Measurements from ENCODE around the gene SIAH2.
"Not testable (repeated sequence)": the region's sequence is repeated elsewhere in the genome, so short reads cannot be mapped to it uniquely, and the experiment has no call there.

The SIAH2 gene, protein sequence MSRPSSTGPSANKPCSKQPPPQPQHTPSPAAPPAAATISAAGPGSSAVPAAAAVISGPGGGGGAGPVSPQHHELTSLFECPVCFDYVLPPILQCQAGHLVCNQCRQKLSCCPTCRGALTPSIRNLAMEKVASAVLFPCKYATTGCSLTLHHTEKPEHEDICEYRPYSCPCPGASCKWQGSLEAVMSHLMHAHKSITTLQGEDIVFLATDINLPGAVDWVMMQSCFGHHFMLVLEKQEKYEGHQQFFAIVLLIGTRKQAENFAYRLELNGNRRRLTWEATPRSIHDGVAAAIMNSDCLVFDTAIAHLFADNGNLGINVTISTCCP

DNA sequence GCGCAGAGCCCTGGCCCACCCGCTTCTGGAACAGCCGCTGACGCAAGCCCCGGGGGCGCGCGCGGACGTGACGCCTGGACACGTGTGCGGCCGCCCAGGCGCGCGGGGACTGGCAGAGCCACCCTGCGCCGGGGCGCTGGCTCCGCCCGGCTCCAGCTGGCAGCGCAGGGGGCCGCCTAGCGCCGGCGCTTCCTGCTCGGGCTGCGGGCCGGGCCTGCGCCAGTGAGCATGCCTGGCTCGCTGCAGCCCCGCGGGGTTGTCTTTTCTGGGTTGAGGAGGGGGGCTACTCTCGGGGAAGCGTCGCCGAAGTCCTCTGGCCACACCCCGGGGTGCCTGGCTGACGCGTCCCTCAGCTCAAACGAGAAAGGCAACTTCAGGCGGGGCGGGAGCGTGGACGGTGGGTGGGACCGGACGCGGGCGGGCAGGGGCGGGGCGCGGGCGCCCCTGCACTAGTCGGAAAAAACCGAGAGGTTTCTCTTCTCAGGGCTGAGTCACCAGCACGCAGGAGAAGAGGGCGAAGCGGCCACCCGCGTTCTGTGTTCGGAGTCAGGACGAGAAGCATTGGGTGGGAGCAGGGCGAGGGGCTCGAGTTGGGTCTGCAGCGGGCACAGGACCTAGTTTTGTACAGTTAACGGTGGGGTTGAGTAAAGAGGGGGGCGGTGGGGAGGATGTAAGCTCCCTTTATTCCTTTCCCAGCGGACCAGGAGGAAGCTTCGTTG is at the start of gene SIAH2:
TSS of gene SIAH2 (minus strand) at position 48 of the 719 bp plus-strand sequence. CDS start 320 bp downstream, outside the sequence.
- DNase-seq (ENCODE audit: low read depth in 2 of 2): peak; percentile 88 to 93

DNA sequence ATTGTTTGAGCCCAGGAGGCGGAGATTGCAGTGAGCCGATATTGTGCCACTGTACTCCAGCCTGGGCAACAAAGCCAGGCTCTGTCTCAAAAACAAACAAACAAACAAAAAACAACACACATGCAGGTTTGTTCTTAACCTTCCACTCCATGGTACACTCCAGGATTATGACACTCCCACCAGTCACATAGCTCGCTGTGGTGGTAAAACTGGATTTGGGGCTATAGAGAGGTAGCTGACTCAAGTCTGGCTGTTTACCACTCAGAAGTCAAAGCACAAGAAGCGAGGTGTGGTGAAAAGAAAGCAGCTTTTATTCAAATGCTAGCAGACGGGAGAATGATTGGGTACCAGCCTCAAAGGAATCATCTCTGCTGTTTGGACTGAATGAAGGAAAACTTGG is 49.0 kb upstream of the SIAH2 start:
- no peak for DNase-seq (ENCODE audit: low read depth in 2 of 2)

DNA sequence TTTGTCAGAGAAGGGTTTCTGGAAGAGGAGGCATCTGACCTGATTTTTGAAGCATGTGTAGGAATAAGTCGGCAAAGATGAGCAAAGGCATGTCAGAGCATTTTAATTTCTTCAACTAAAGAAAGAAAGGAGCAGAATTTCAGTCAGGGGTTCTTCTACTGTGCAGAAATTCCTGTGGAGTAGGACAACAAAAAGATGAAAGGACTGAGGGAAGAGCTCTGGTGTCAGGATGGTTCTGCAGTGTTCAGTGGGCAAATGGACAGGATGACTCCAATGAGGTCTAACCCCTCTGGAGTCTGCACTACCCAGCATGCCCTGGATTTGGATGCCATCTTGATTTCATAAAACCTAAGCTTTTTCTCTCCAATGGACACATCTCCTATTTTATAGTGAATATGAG is 47.7 kb upstream of the SIAH2 start:
- DNase-seq (ENCODE audit: low read depth in 2 of 2): no peak

DNA sequence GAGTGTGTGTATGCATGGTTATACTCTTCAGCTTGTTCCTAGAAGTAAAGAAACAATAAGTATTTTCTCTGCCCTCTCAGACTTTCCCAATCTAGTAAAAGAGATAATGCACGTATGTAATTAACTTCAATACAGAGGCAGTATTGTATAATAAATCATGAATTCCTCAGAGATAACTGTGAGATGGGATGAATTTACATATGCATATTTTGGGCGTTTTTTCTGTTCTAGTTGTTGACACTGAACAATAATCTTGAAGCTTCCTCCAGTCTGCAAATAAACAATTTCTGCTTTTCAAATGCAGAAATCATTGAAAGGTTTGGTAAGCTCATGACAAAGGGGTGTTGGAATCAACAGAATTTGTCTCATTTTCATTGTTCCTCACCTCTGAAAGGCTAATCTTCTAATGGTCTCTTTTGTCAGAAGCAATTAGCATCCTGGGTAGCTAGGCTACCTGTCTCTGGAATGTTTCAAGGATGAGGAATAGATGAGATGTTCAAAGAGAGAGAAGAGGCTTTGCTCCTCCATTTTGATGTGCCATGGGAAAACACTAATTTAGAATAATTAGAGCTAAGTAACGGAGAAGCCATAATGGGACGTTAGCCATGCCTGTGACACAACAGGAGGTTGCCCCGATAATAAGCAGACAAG is 43.3 kb upstream of the SIAH2 start:
- no peak for DNase-seq (ENCODE audit: low read depth in 2 of 2)

DNA sequence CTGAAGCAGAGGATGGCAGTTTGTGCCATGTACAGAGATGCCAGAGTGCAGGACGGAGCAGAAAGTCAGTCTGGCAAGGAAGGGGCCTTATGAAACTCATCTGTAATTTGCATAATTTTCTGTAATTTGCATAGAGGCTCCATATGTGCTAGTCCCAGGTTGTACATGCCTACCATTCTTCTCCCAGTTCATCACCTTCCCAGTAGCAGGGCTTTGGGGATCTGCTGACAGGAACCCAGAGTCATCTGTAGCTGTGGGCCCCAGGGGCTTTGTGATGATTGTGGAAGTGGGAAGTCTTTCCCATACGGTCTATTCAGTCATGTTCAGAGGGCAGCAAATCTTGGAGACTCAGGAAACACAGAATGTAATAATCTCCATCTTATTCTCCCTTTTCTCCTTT is 42.4 kb upstream of the SIAH2 start:
- DNase-seq (ENCODE audit: low read depth in 2 of 2): no peak

DNA sequence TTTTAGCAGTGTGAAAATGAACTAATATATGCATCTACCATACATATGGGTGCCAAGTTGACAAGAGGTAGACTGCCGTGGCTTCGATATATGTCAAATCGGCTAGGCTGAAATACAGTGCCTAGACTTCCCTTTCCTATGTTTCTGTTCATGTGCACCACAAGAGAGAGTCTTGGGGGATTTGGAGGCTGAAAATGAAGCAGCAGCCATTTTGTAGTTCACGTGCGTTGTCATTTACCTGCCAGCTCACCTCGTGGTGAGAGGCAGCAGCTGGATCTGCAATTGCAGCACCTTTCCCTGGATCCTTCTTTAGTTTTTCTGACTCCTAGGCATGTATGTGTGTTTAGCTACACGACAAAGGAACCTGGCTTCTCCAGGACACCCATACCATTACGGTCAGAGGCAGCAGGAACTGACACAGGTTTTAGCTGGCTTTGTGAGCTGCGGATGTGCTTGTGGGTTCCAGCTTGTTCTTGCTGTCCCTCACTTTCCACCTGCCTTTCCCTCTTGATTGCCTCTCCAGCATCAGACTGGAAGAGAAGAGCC is 40.5 kb upstream of the SIAH2 start:
- DNase-seq (ENCODE audit: low read depth in 2 of 2): no peak

DNA sequence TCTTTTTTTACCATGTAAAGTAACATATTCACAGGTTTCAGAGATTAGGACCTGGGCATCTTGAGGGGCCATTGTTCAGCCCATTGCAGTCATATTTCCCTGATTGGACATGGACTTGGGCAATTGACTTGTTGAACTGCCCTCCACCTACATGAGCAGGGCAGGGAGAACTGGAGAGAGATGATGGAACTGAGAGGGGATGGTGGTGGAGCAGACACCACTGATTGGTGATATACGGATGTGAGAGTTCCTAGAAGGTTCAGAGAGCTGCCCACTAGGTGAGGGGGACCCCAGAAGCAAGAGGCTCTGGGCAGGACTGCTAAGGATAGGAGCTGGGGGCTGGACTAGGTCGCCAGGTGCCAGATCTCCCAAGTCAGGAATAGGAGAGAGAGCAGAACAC is 37.8 kb upstream of the SIAH2 start:
- DNase-seq (ENCODE audit: low read depth in 2 of 2): no peak

DNA sequence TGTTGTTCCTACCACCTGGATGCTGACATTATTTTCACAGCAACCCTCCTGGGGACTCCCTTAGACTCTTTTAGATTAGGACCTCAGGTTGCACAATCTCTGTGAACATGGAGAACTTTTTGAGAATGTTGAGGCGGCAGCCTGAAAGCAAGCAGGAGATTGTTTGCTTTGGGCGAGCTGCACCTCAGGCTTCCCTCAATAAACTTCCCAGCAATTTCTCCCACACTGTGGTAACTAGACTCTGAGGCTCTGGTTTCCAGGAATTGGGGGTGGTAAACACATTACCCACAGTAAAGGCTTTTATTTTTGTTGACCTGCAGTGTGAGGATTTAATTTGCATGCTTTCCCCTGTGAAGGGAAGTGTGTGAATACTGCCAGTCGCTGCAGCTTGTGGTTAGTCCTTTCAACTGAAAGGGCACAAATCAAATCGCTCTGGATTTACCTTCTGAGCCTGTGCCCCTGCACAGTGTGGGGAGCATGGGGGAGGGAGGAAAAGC is 35.2 kb upstream of the SIAH2 start:
- no peak for DNase-seq (ENCODE audit: low read depth in 2 of 2)

DNA sequence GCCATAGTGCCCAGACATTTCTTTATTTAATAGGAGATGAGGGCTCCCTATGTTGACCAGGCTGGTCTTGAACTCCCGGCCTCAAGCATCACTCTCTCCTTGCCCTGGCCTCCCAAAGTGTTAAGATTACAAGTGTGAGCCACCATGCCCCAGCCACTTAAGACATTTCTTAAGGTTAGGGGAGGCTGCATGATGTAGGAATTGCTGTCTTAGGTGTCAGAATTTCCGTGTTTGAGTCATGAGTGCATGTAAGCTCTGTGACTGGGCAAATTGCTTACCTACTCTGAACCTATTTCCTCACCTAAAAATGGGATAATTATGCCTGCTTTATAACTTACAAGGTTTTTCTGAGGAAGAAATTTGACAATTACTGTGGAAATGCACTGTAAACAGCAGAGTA is 34.2 kb upstream of the SIAH2 start:
- no peak for DNase-seq (ENCODE audit: low read depth in 2 of 2)

DNA sequence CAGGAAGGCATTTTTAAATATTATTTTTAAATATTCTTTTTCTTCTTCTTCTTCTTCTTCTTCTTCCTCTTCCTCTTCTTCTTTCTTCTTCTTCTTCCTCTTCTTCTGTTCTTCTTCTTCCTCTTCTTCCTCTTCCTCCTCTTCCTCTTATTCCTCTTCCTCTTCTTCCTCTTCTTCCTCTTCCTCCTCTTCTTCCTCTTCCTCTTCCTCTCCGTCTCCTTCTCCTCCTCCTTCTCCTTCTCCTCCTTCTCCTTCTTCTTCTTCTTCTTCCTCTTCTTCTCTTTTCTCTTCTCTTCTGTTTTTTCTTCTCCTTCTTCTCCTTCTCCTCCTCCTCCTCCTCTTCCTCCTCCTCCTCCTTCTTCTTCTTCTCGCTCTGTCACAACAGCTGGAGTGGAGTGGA is 33.6 kb upstream of the SIAH2 start:
- DNase-seq (ENCODE audit: low read depth in 2 of 2): not testable (repeated sequence)

DNA sequence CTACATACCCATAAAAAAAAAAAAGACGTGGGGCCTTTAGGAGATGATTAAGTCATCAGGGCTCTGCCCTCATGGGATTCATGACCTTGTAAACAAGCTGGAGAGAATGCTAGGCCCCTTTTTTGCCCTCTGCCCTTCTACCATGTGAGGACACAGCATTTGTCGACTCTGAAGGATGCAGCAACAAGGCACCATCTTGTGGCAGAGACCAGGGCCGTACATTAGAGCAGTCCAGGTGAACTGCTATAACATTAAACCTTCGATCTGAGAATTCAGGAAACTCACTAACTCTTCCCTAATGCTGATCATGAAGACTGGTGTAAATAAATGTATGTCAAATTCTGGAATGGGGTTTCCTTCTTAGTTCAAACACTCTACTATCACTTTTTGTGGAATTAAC is 30.7 kb upstream of the SIAH2 start:
- no peak for DNase-seq (ENCODE audit: low read depth in 2 of 2)

DNA sequence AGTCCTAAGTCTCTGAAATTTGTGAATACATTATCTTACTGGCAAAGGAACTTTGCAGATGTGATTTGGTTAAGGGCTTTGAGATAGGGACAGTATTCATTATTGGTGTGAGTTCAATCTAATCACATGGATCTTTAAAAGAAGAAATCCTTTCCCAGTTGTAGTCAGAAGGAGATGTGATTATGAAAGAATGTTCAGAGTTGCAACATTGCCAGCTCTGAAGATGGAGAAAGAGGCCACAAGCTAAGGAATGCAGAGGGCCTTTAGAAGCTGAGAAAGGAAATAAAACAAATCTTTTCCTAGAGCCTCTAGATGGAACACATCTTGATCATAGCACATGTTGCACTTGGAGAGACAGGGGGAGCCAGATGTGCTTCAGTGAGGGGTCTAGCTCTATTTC is 27.7 kb upstream of the SIAH2 start:
- DNase-seq (ENCODE audit: low read depth in 2 of 2): no peak

DNA sequence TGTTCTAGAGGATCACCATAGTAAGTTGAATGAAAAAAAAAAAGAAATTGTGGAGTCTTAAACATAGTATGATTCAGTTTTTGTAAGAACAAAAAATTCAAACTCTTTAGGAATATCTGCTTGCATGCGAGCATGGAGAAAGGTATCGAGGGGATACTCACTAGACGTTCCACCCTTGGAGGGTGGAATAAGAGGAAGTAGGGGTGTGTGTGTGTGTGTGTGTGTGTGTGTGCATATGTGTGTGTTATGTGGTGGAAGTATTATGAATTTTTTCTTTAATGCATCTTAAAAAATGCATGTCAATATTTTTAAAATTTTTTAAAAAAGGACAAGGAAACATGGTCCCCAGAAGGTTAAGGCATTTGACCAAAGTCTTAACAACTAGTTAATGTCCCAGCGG is 26.5 kb upstream of the SIAH2 start:
- DNase-seq (ENCODE audit: low read depth in 2 of 2): no peak

DNA sequence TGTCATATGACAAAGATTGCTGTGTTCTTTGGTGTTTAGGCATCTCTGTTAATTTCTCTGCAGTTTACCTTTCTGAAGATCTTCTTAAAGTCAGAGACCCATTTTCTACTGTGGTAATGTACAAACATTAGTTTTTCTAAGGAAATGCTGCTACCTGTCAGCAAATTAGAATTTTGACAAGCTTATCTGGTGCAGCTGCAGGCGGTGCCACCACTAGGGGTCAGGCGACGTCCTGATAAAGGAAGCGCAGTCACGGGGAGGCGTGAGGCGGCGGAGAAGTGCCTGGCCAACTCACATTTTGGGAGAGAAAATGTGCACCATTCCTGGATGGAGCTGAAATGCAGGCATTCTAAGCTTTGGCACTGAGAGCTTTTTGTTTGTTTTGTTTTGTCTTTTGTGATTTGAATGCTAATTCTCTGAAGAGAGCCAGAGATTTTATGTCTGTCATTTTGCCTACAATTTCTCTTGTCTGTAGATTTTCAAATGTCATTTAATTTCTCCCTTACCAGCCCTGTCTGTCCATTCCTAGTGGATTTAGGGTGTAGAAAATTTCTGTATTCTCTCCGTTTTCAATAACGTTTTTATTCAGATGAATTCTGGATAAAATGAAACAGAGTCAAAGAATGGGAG is 24.9 kb upstream of the SIAH2 start:
- peak; percentile 51 to 55 for DNase-seq (ENCODE audit: low read depth in 2 of 2)

DNA sequence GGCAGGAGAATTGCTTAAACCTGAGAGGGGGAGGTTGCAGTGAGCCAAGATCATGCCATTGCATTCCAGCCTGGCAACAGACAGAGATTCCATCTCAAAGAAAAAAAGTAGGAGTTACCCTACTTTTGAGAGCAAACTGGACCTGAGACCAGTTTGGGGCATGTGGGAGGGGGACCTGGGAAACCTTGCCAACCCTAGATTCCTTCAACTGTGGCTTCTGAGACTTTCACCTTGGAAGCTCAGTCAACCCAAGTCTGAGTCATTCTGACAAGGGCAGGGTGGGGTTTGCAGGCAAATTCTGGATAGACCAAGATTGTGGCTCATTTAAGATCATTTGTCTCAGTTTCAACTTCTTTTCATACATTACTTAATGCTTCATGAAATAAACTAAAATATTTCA is 23.8 kb upstream of the SIAH2 start:
- no peak for DNase-seq (ENCODE audit: low read depth in 2 of 2)

DNA sequence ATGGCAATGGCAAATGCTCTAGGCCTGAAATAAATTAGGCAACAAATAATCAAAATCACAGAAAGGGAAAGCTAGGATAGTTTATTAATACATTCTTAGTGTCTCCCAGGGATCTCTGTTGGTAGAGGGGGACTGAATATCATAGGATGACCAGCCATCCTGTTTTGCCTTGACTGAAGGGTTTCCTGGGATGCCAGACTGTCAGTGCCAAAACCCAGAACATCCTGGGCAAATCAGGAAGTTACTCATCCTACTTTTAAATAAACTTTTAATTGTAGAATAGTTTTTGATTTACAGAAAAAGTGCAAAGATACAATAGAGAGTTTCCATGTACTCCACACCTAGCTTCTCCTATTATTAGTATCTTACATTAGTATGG is 21.8 kb upstream of the SIAH2 start:
- DNase-seq (ENCODE audit: low read depth in 2 of 2): no peak

DNA sequence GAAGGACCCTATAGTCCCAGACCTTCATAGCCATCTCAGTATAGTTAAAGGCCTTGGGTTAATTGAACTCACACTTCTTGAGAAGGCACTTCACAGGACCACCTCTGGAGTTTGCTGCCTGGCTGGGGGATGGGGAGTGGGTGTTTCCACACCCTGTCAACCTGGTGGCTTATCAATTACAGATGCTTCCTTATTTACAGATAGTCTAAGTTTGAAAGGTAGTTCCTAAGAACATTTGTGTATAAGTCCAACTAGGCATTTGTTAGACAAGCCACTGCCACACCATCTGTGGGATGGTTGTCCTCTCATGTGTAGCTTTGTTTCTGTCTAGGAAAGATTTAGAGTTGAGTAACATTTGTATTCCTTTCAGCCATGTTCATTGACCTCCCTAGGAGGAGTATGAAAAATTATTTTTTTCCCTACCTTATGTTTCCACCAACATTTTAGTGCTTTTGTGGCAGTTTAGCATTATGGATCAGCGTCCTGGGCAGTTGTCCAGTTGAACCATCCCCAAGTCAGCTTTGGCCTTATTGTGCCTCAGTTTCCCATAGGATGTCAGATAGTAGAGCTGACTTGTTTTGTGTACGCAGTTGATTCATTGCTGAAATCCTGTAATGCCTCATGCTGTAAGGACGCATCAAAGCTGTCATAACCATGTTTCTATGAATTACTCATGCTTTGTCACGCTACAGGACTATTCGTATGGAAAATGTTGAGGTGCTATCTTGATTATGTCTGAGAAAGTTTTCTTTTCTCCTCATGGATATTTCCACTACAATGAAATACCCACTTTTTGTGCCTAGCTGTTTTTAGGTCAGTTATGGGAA is 21.2 kb upstream of the SIAH2 start:
- no peak for DNase-seq (ENCODE audit: low read depth in 2 of 2)

DNA sequence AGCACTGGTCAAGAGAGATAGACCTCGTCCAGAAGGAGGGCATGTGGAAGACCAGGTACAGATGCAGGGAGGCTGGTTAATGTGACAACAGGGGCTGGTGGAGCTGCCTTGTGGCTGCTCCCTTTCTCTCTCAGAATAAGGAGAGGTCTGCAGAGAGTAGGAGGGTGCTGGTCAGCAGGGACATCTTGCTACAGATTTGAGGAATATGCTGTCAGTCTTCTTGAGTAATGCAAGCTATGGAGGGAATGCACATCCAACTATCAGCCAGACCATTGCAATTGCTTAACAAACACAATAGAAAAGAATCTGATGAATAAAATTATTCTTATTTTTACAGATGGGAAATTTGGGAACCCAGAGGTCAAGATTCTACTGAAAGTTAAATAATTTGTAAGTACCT is 20.3 kb upstream of the SIAH2 start:
- no peak for DNase-seq (ENCODE audit: low read depth in 2 of 2)

DNA sequence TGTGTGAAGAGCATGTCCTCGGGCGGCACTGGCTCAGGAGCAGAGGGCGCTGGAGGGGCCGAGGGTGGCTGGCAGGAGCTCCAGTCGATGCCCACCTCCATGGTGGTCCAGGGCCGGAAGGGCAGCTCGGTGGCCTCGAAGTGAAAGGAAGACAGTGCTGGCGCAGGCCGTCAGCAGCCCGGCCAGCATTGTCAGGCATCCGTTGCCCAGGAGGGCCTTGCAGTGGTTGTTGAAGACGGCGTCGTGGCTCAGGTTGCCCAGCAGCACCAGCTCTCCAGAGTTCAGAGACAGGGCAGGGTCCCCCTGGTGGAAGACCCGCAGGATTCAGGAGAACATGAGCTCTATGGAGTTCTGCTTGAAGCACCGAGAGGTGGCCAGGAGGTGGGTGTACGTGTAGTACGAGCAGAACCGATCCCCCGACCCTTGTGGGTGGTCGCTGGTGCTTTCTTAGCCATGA is 16.5 kb upstream of the SIAH2 start:
- no peak for DNase-seq (ENCODE audit: low read depth in 2 of 2)

DNA sequence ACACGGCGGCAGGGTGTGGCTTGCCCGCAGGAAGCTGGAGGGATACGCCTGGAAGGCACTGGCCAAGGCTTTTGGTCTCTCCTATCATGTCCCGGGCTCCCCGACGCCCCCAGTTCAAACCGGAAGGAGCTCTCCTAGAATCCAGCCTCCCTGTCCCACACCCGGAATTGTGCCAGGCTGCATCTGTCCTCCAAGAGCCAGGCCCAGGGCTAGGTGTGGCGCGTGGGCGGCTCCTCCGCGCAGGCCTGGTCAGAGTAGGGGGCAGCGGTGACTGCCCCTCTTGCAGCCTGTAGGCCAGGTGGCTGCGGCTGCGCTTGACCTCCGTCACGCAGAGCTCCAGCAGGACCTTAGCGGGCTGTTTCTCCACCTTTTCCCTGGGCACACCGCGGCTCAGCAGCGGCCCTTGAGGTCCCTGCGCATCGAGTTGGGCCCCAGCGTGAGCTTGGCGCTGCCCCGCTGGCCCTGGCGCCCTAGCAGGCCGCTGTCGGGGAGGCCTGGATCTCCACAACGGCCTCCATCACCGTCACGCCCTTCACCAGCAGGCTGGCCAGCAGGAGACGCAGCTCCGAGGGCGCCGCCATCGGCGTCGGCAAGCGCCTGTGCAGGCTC is 15.9 kb upstream of the SIAH2 start:
- no peak for DNase-seq (ENCODE audit: low read depth in 2 of 2)

Measured in stimulated activated CD8-positive, alpha-beta memory T cell treated with anti-CD3 and anti-CD28 coated beads, Interleukin-15, amount 100 ng/mL, for 4 hours (primary cell).